GM21367 (cell line): Measurements from ENCODE around the gene PICK1.

ENCODE experiments used
- ATAC-seq: cut with Tn5 transposase; IDR thresholded peaks from one replicate; pipeline ENCODE4 v1.9.1; 2021; ENCODE audit not compliant: unreplicated experiment

Gene PICK1

DNA sequence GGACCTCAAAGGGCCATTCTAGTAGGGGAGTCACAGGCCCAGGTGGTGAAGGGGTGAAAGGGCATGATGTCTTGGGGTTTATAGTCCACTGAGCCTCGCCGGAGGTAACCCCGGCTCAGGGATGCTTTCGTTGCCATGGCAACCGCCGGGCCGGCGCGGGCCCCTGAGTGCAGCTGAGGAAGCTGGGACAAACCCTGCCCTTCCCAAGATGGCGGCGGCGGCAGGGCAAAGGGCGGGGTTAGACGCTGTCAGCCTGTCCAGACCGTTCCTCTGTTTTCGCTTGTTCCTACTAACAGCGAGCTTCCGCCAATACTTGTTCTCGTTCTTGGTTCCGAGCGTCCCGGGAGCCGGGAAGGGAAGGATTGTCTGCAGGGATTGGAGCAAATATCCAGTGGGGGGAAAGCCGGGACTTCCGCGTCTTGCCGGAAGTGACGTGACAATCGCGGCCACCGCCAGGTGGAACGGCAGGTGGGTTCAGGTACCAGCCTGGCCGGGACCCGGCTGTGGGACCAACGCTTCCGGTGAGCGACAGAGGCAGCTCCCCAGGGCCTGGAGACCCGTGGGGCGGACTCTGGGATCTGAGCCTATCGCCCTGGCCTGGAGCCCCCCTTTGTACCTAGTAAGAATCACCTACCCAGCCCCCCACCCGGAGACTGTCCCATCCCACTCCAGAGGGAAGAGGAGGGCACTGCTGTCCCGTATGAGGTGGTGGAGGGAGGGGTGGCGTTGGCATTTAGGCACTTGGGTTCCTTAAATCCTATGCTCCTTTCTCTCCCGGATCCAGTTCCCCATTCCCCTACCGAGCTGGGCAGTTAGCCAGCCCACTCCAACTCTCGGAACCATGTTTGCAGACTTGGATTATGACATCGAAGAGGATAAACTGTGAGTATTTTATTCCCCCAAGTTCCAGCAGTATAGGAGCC, at the start of gene PICK1:
Gene PICK1, plus strand, starts transcription at position 436 of the 923 bp plus-strand sequence. Its CDS starts 406 bp downstream, at position 842.
- ATAC-seq: no peak

DNA sequence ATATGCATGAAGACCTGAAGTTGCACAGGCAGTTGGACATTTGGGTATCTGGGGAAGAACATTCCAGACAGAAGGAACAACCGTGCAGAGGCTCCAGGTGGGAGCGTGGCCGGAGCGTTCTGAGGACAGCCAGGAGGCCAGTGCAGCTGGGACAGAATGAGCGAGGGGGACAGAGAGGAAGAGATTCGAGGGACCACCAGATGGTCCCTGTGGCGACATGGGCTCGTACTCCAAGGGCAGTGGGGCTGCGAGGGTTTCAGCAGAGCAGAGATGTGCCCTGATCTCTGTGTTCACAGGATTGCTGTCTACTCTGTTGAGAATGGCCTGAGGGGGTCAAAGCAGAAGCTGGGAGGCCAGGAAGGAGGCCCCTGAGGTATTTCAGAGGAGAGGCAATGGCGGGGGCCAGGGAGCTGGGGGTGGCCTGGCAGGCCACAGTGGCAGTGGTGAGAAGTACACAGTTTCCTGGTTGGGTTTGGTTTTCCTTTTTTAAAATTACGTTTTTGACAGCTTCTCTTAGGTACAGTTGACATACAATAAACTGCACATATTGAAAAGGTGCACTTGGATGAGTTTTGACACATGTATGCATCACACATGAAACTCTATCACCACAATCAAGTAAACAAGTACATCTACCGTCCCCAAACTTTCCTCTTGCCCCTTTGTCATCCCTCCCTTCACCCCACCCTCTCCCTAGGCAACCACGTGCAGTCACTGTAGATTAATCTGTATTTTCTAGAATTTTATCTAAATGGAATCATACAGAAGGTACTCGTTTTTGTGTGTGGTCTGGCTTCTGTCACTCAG, 48.0 kb upstream of the PICK1 start:
- no peak for ATAC-seq

DNA sequence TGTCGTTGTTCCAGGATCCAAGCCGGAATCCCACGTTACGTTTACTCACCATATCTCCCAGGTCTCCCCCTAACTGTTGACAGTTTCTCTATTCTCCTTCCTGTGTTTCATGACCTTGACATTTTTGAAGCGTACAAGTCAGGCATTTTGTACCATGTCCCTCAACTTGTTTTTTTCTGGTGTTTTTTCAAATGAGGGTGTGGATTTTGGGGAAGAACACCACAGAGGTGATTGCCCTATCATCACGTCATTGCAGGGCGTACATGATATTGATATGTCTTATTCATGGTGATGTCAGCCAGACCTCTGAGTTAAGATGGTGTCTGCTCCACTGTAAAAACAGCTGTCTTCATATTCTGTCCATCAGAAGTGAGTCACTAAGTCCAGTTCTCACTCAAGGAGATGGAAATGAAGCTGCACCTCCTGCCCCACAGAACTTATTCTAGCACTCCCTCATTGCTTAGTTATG, 44.6 kb upstream of the PICK1 start:
- no peak for ATAC-seq

DNA sequence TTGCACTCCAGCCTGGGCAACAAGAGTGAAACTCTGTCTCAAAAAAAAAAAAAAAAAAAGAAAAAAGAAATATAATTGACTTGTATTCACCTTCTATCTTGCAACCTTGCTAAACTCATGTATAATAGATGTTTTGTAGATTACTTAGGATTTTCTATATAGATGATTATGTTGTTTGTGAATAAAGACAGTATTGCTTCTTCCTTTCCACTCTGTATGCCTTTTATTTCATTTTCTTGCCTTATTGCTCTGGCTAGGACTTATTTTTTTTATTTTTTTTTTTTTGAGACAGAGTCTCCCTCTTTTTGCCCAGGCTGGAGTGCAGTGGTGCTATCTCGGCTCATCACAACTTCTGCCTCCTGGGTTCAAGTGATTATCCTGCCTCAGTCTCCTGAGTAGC, 43.1 kb upstream of the PICK1 start:
- no peak for ATAC-seq

DNA sequence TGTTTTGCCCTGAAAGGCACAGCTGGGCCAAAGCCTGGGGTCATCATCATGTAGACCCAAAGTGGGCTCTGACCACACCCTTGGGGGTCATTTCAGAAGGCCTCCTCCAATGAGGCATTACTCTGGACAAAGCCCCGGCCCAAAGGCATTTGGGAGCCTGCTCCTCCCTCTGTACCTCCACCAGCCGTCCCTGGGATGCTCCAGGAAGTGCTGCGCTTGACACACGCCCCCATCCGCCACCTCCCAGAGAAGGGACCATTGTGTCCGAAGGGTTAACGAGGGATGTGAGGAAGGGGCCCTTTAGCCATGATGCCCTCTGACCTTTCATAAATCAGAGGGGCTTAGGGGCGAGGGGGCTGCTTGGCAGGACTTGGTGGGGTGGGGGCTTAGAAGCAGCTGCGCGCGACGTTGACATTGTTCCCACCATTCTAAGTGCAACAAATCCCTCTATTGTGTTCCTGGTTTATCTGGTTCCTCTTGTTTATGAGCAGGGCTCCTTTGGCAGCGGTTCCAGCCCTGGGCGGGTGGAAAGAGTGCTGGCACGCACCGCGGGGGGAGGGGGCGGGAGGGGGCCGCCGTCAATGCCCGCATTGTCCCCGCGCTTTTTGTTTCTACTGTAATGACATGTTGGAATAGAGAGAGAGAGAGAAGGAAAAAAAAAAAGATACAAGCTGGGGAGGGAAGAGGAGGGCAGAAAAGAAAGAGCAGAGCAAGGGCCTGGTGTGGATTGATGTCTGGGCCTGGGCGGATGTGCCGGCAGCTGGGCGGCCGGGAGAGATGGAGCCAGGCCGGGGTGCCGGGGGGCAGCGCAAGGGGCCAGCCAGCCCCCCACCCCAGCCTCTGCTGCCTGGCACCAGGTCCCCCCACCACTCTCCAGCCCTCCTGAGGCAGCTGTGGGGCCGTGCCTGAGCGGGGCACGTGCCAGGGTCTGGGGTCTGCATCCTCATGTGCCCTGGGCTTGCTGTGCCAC, 40.7 kb upstream of the PICK1 start:
- ATAC-seq: no peak

DNA sequence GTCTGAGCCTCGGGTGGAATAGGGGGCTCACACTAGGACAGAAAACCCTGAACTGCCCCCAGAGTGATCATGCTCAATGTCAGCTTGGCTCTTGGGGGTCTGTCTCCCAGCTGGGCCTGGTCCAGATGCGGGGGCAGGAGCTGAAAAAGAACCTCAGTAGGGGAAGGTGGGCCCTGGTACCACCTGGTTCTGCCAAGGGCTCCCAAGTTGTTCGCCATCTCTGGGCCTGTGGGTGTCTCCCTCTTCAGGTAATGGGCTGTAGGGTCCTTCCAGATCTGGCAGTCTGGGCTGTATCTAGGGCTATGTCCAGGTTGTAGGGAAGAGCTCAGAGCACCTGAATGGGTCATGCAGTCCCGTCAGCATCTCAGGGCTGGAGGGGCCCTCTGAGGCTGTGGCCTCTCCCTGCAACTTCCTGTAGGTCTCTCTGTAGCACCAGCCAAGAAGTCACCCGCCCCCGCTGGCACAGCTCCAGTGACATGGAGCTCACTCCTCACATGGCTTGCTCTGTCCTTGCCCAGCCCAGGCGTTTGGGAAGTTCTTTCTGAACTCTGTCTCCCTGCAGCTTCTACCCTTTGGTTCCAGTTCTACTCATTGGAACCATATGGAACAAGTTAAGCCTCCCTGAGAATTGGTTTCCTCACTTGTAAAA, 39.8 kb upstream of the PICK1 start:
- no peak for ATAC-seq

DNA sequence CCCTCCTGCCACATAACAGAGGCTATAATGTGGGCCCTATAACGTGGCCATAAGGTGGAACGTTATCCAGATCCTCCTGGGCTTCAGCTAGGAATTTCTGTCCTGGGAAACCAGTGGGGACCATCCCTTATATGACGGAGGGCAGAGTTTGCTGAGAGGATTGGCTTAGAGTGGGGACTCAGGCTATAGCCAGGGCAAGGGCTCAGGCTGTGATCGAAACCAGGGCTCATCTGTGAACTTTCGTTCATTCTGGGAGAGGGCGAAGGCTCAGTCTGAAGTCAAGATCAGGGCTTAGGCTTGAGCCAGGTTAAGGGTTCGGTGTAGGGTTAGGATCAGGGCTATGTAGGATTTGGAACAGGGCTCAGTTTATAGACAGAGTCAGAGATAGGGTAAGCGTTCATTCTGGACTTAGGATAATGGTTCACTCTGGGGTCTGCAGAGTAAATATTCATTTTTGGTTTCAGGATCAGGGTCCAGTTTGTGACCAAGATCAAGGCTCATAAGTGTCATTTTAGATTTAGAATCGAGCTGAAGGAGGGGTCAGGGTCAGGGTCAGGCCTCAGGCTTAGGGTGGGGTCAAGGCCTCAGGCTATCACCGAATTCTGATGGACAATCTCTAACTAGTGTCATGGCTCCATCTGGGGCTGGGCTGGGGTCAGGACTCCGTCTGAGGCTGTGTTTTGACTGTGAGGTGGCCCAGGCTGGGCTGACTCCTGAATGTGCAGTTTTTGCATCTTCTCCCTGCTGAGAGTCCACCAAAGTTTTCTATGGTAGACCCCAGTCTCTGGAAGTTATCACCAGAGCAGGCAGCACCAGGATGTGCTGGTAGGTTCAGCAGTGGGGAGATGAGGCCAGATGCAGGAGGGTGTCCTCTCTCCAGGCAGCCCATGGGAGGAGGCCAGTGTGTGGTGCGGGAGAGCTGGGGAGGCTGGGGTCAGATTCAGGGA, 39.0 kb upstream of the PICK1 start:
- no peak for ATAC-seq

DNA sequence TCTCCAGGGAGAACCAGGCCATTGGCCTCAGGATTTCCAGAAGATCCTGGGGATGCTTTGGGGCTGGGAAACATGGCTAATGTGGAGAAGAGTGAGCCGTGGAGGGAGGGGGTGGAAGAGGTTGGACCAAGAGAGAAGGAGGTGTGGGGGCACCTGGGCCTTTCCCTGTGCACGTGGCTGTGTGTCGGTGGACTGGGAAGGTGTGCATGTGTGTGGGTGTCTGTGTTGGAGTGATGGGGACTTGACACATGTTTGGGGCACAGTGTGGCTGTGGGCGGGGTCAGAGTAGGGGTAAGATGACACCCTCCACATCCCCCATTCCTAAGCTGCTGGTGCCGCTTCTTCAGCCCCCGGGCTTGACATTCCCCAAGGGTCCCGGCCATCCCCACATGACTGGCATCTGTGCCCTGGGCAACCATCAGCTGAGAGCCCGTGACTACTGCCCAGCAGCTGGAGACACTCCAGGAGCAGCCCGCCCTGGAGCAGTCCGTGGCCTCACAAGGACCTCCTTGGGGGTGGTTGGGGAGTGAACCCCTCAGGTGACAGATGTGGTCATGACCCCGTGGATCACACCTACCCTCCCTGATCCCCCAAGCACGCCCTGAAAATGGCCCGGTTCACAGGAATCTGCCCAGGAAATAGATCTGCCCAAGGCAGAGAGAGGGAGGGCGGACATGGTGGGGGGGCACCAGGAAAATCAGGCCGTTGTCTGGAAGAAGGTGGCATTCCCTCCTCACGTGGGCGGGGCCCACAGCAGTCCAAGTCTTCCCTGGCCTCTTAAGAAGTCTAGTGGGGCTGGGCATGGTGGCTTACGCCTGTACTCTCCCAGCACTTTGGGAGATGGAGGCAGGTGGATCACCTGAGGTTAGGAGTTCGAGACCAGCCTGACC, 38.0 kb upstream of the PICK1 start:
- no peak for ATAC-seq

DNA sequence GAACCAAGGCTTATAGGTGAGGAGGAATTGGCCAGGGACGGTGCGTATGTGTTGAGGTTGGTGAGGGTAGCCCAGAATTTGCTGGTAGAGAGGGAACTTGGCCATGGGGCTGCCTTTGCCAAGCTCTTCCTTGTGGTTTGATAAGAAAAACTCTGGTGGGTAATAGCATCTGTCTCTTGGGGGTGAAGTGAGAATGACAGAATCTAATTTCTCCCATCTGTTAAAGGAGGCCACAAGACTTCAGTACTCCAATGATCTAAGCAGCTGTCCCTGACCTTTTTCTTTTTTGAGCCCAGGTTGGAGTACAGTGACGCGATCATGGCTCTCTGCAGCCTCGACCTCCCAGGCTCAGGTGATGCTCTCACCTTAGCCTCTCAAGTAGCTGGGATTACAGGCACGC, 36.0 kb upstream of the PICK1 start:
- ATAC-seq: no peak

DNA sequence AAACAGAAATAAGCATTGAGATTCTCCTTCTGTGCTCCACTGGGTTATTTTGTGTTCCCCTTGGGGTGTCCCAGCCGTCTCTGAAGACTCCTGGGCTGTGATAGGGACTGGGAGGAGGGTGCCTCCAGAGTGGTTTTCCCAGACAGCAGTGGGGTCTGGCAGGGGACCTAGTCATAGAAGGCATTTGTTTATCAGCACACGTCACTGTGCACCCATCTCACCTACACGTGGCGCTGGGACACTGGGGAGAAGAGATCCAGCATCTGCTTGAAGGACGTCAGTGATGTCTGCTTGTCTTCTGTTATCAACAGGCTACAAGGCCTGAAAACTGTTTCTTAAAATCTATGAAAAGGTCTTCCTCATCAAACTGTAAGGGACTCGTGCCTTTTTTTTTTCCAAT, 34.2 kb upstream of the PICK1 start:
- no peak for ATAC-seq

DNA sequence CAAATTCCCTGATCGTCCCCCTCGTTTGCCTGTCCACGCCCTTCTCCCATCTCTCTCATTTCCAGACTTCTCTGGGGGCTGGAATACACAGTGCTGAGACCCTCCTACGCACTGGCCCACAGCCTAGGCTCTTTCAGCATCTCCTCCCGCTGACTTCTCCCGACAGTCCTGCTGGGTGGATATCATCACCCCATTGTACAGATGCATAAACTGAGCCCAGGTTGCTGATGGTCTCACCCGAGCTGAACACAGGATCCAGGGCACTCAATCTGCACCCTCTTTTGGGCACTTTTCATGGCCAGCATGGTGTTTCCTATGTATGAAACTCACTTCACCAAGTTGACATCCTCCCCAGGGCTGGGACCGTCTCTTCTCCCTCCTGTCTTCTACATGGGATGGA, 31.7 kb upstream of the PICK1 start:
- ATAC-seq: no peak

DNA sequence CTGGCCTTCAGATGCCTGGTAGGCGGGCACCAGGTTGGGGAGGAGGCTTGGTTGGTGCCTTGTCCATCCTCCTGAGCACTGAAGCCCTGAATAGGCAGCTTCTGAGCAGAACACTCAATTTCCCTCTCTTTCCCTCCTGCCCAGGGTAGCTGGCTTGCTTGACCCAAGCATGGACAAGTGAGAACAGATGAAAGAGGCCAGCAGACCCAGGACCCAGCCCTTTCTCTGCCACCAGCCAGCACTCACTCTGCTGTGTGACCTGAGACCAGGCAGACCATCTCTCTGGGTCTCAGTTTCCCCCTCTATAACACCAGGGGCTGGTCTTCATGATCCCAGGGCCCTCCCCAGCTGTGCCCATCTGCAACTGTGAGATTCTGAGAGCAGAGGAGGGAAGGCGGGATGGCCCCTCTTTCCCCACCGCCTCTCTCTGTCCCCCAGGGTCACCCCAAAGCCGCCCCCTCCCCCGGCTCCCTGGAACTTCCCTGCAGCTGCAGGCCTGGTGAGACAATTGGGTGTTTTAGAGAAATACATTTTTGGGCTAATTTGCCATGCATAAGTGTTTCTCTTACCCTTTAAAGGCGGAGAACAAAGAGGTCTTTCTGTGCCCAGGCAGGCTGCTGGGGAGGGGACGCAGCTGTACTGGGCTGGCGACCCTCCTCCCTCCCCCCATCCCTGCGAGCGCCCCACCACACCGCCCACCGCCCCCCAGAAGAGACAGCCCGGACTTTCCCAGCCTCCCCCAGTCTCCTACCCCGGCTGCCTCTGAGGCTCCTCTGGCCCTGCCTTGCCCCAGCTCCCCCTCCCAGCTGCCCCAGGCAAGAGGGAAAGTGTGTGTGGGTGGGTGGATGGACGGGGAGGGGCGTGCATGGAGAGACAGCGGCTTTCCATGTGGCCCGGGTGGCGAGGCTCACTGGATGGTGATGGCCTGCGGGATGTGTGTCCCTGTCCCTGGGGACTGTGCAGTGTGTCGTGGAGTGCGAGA, 30.8 kb upstream of the PICK1 start:
- ATAC-seq: no peak

DNA sequence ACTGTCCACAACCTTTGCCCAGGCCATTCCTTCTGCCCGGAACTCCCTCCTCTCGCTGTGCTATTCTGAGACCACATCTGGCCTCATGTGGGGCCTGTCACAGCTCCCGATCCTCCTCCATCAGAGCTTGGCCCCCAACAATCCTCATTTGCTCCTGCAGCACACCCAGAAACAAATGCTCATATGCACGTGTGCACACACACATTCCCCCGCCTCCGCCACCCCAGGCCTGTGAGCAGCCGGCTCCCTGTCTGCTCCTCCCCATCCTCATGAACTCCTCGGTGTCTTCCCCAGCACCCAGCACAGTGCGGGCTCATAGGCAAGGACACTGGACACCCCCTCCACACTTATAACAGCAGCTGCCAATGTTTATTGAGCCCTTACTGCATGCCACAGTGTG, 29.7 kb upstream of the PICK1 start:
- no peak for ATAC-seq

DNA sequence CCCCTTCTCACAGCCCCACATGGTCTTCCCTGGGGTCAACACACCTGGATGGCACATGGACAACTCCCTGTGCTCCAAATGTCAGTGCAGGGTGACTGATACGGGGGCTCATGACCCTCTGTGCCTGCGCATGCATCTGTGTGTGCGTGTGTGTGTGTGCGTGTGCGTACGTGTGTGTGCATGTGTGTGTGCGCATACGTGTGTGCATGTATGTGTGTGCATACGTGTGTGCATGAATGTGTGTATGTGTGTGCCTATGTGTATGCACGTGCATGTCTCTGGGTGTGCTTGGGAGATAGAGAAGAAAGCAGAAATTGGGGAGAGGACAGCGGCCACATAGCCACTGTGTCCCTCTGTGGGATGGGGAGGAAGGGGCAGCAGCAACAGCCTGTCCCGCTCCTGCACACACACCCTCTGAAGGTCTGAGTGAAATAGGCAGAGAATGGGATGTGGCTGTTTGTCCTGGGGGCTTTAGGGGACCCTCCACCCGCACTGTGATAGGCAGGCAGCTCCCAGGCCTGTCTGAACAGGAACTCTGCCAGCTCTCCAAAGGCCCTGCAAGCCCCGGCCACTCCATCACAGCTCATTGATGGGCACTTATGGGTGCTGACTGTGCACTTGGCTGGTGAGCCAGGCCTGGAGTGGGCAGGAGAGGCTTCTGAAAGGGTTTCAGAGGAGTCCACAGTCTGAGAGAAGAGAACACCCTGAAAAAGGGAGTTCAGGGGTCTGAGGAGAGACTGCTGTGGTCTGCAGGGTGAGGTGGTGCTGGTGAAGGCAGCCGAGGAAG, 28.7 kb upstream of the PICK1 start:
- no peak for ATAC-seq

DNA sequence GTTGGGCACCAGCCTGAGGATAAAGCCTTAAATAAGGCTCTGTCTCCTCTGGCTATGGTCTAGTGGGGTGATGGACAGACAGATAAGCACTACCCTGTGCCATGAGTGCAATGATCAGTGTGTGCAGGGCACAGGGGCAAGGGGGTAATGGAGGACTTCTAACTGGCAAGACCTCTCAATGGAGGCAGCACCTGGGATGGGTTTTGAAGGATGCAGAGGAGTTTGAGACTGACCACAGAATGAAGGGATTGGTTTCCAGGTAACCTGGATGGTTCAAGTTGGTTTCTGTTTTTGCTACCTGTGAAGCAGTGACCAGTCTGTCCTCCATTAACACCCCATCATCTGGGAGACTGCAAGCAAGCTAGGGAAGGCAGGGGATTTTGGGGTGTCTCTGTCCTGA, 27.8 kb upstream of the PICK1 start:
- ATAC-seq: no peak

DNA sequence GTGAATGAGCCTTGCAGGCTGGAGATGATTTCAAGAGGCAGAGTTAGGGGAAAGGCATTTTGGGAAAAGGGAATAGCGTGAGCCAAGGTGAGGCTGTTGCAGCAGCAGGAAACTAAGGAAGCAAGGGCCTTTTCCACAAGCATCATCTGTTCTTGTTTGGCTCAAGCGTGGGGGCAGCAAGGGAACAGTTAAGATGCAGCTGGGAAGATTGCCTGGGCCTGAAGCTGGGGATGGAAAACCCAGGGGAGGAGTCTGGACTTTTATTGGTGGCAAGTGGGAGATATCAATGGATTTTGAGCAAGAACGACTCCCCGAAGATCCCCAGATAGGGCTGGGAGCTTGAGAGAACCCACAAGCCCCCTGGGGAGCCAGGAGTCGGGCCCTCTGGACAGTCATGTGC, 27.3 kb upstream of the PICK1 start:
- ATAC-seq: no peak
